ENCODE data around the gene MYL5.
A peak's percentile ranks its signal among the peaks of the same experiment; 100 is the strongest.
"Not testable (repeated sequence)": the region's sequence is repeated elsewhere in the genome, so short reads cannot be mapped to it uniquely, and the experiment has no call there.

The MYL5 gene

GRCh38 chr4:666436-666810 is 7.9 kb upstream of the MYL5 start:
- TF ChIP-seq GATA1 (IDR thresholded peaks at IDR 0.05; ENCODE audit: low read depth, low read length) (no peak), POLR2A (IDR thresholded peaks at IDR 0.05; ENCODE audit: low read length) (no peak)
- no peak for DNase-seq

GRCh38 chr4:666822-667544 is 7.4 kb upstream of the MYL5 start:
- TF ChIP-seq GATA1 (IDR thresholded peaks at IDR 0.05; ENCODE audit: low read depth, low read length) (no peak), POLR2A (IDR thresholded peaks at IDR 0.05; ENCODE audit: low read length) (no peak)
- no peak for DNase-seq

GRCh38 chr4:667545-667925 is 6.8 kb upstream of the MYL5 start:
- DNase-seq = no peak
- TF ChIP-seq POLR2A (IDR thresholded peaks at IDR 0.05; ENCODE audit: low read length) (no peak), GATA1 (IDR thresholded peaks at IDR 0.05; ENCODE audit: low read depth, low read length) (no peak)

GRCh38 chr4:668219-668618 is 6.1 kb upstream of the MYL5 start:
- DNase-seq = not testable (repeated sequence)

GRCh38 chr4:669806-670559 is 4.4 kb upstream of the MYL5 start:
- peak; percentile 16 for TF ChIP-seq POLR2A (IDR thresholded peaks at IDR 0.05; ENCODE audit: low read length)
- DNase-seq = not testable (repeated sequence)

GRCh38 chr4:671769-672168 is 2.6 kb upstream of the MYL5 start:
- no peak for DNase-seq
- no peak for TF ChIP-seq POLR2A (IDR thresholded peaks at IDR 0.05; ENCODE audit: low read length)
- TF ChIP-seq GATA1 (IDR thresholded peaks at IDR 0.05; ENCODE audit: low read depth, low read length) = no peak

GRCh38 chr4:673349-674091 is 822 bp upstream of the MYL5 start:
- DNase-seq = peak; percentile 65 to 66
- no peak for TF ChIP-seq GATA1 (IDR thresholded peaks at IDR 0.05; ENCODE audit: low read depth, low read length)
- TF ChIP-seq POLR2A (IDR thresholded peaks at IDR 0.05; ENCODE audit: low read length) = no peak

- peak; percentile 56 for DNase-seq
- TF ChIP-seq GATA1 (IDR thresholded peaks at IDR 0.05; ENCODE audit: low read depth, low read length) (no peak), POLR2A (IDR thresholded peaks at IDR 0.05; ENCODE audit: low read length) (no peak)
Observed at GRCh38 chr4:675036-675882, 917 bp downstream of the MYL5 start.

GRCh38 chr4:675980-676870 is 1.9 kb downstream of the MYL5 start:
- DNase-seq = no peak
- no peak for TF ChIP-seq POLR2A (IDR thresholded peaks at IDR 0.05; ENCODE audit: low read length)
- TF ChIP-seq GATA1 (IDR thresholded peaks at IDR 0.05; ENCODE audit: low read depth, low read length) = no peak

- no peak for DNase-seq
- no peak for TF ChIP-seq GATA1 (IDR thresholded peaks at IDR 0.05; ENCODE audit: low read depth, low read length)
- no peak for TF ChIP-seq POLR2A (IDR thresholded peaks at IDR 0.05; ENCODE audit: low read length)
Observed at GRCh38 chr4:676871-677235, 2.5 kb downstream of the MYL5 start.

- DNase-seq = no peak
- TF ChIP-seq POLR2A (IDR thresholded peaks at IDR 0.05; ENCODE audit: low read length) (peak; percentile 28), GATA1 (IDR thresholded peaks at IDR 0.05; ENCODE audit: low read depth, low read length) (no peak)
Observed at GRCh38 chr4:677431-678293, 3.3 kb downstream of the MYL5 start.

Data from erythroblast (primary cell).